Keratinocyte (primary cell): ENCODE measurements around the gene SDC3.

ENCODE experiments used
- EZH2 ChIP-seq: IDR thresholded peaks from one replicate; pipeline ENCODE4 v1.6.1; 2012; ENCODE audit warnings: inconsistent platforms, mild to moderate bottlenecking, low read length, moderate library complexity
- TF ChIP-seq, protein P1 (sequence below), 3 experiments: IDR thresholded peaks in 1 of 3; conservative IDR thresholded peaks in 1 of 3; optimal IDR thresholded peaks in 1 of 3; 2 replicates in 2 of 3; 3 replicates in 1 of 3; pipeline versions ENCODE3 to v1.5.1; 2011; ENCODE audit warnings: low read length in 3 of 3, mild to moderate bottlenecking in 3 of 3, moderate library complexity in 2 of 3, control low read depth in 1 of 3, inconsistent platforms in 1 of 3; ENCODE audit not compliant: insufficient read depth in 2 of 3; ENCODE audit errors: extremely low read depth in 1 of 3

DNA sequence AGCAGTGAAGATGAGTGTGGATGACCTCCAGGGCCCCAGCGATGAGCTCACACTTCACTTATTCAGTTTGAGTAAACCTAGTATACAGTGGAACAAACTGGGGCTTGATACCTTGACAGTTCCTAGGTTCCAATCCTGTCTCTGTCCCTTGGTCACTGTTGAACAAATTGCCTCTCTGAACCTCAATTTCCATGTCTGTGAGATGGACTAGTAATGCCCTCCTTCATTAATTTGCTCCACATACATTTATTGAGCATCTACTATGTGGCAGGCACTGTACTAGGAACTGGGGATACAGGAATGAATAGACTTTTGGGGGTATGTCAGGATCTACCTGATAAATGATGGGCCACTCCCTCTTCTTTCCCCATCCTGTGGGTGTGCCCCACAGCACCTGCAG is 57.3 kb downstream of the SDC3 start:
- TF ChIP-seq, protein P1, sequence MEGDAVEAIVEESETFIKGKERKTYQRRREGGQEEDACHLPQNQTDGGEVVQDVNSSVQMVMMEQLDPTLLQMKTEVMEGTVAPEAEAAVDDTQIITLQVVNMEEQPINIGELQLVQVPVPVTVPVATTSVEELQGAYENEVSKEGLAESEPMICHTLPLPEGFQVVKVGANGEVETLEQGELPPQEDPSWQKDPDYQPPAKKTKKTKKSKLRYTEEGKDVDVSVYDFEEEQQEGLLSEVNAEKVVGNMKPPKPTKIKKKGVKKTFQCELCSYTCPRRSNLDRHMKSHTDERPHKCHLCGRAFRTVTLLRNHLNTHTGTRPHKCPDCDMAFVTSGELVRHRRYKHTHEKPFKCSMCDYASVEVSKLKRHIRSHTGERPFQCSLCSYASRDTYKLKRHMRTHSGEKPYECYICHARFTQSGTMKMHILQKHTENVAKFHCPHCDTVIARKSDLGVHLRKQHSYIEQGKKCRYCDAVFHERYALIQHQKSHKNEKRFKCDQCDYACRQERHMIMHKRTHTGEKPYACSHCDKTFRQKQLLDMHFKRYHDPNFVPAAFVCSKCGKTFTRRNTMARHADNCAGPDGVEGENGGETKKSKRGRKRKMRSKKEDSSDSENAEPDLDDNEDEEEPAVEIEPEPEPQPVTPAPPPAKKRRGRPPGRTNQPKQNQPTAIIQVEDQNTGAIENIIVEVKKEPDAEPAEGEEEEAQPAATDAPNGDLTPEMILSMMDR (optimal IDR thresholded peaks at IDR 0.05 in 1 of 3, IDR thresholded peaks at IDR 0.05 in 1 of 3, conservative IDR thresholded peaks at IDR 0.05 in 1 of 3; ENCODE audit: extremely low read depth in 1 of 3, insufficient read depth in 2 of 3, low read length in 3 of 3) = no peak
- TF ChIP-seq EZH2 = no peak
